K562 (cell line): Measurements from ENCODE around the gene USP4. TPM values are rescaled to one million over a fixed set of nuclear protein-coding genes. Genes with fewer than 3 reads are reported as not detected.

Experiments
- ARID2 ChIP-seq: fragments of 450-650 bp; IDR thresholded peaks from 2 replicates; pipeline ENCODE4 v1.6.1; 2017; ENCODE audit warnings: antibody characterized with exemption, mild to moderate bottlenecking
- BCOR ChIP-seq: fragments of 450-650 bp; IDR thresholded peaks from 2 replicates; pipeline ENCODE4 v1.6.1; 2016
- FOXK1 ChIP-seq: sonication (generic); formaldehyde crosslinking; IDR thresholded peaks from 2 replicates; pipeline ENCODE4 v1.8.0; 2022; ENCODE audit warnings: missing genetic modification reagents, mild to moderate bottlenecking, borderline replicate concordance
- GTF2E2 ChIP-seq: fragments of 200-800 bp; sonication (Bioruptor generic); IDR thresholded peaks from 2 replicates; pipeline ENCODE4 v1.6.1; 2016; ENCODE audit warnings: missing genetic modification characterization, missing compliant biosample characterization
- HSF4 ChIP-seq: fragments of 250-450 bp; sonication (Bioruptor Pico); IDR thresholded peaks from 2 replicates; pipeline ENCODE4 v2.1.2; 2022; ENCODE audit warnings: mild to moderate bottlenecking, moderate library complexity, borderline replicate concordance
- JUND ChIP-seq, 2 experiments: IDR thresholded peaks; 2 replicates in 1 of 2; 3 replicates in 1 of 2; pipeline ENCODE4 v1.6.1; 2011; ENCODE audit warnings: borderline replicate concordance in 2 of 2, low read depth in 2 of 2, low read length in 2 of 2, improper control_type of control experiment in 1 of 2, missing biosample characterization in 1 of 2, missing genetic modification characterization in 1 of 2, missing genetic modification reagents in 1 of 2
- NR3C1 ChIP-seq: sonication (generic); formaldehyde crosslinking; IDR thresholded peaks from 2 replicates; pipeline ENCODE4 v1.8.1; 2022; ENCODE audit warnings: missing genetic modification reagents
- PHF8 ChIP-seq: fragments of 200-600 bp; sonication (generic); IDR thresholded peaks from 2 replicates; pipeline ENCODE4 v1.6.1; 2012; ENCODE audit warnings: mixed run types, mild to moderate bottlenecking, inconsistent platforms, low read length, moderate library complexity, borderline replicate concordance
- POLR3A ChIP-seq: IDR thresholded peaks from 2 replicates; pipeline ENCODE4 v1.6.1; 2011; ENCODE audit warnings: borderline replicate concordance, mild to moderate bottlenecking, moderate library complexity; ENCODE audit not compliant: insufficient read length, insufficient read depth; ENCODE audit errors: extremely low read depth
- SMAD2 ChIP-seq: fragments of 150-350 bp; IDR thresholded peaks from 2 replicates; pipeline ENCODE4 v1.6.1; 2014; ENCODE audit warnings: low read depth, mild to moderate bottlenecking, low read length
- SMARCB1 ChIP-seq: IDR thresholded peaks from 2 replicates; pipeline ENCODE4 v1.6.1; 2011; ENCODE audit warnings: improper control_type of control experiment, low read depth; ENCODE audit not compliant: insufficient read length
- SRSF1 ChIP-seq: fragments of 200-400 bp; formaldehyde crosslinking; IDR thresholded peaks from 2 replicates; pipeline ENCODE4 v1.6.1; 2017; ENCODE audit warnings: mild to moderate bottlenecking, low read depth, low read length, moderate library complexity
- TAF1 ChIP-seq: IDR thresholded peaks from 2 replicates; pipeline ENCODE4 v1.6.1; 2011; ENCODE audit warnings: mild to moderate bottlenecking, low read length, moderate library complexity; ENCODE audit not compliant: insufficient read depth, control insufficient read depth, severe bottlenecking; ENCODE audit errors: extremely low read depth
- XRCC4 ChIP-seq: IDR thresholded peaks from one replicate; pipeline ENCODE4 v1.6.1; 2011; ENCODE audit not compliant: insufficient read depth, insufficient read length; ENCODE audit errors: extremely low read depth
- ZNF695 ChIP-seq: fragments of 450-650 bp; formaldehyde crosslinking; IDR thresholded peaks from 2 replicates; pipeline ENCODE4 v1.4.0; 2020; ENCODE audit warnings: mild to moderate bottlenecking, moderate library complexity
- ZNF75A ChIP-seq: fragments of 450-650 bp; formaldehyde crosslinking; IDR thresholded peaks from 2 replicates; pipeline ENCODE4 v1.4.0; 2020; ENCODE audit warnings: mild to moderate bottlenecking
- ZSCAN29 ChIP-seq: fragments of 450-650 bp; IDR thresholded peaks from 2 replicates; pipeline ENCODE4 v1.6.1; 2017
- polyA plus RNA-seq, 8 experiments: library from polyadenylated mRNA; depleted of rRNA in 4 of 8; stranded (reverse) in 5 of 8; unstranded in 3 of 8; fragments of >200 nt; fragmentation: Nextera tagmentation in 2 of 8; fragmentation: Illumina TruSeq in 1 of 8; extraction: Ambion mirVana in 2 of 8; extraction: Trizol in 1 of 8; gene quantifications; 2 replicates each; pipeline versions ENCODE4 v1.2.1 to v1.2.3, GENCODE V29; 2011 to 2014; ENCODE audit warnings: inconsistent platforms in 1 of 8, missing spikeins in 1 of 8
- total RNA-seq, 7 experiments: library from RNA; depleted of rRNA in 6 of 7; stranded (reverse); fragments of >200 nt in 6 of 7; fragmentation: Illumina TruSeq in 2 of 7; extraction: Trizol in 2 of 7; gene quantifications; 2 replicates each; pipeline versions ENCODE4 v1.2.1 to v1.2.3, GENCODE V29; 2011 to 2021; ENCODE audit warnings: low replicate concordance in 1 of 7
- TF ChIP-seq, protein P1 (sequence below): fragments of 150-350 bp; IDR thresholded peaks from 2 replicates; pipeline ENCODE4 v1.6.1; 2014; ENCODE audit warnings: low read depth, mild to moderate bottlenecking, low read length, borderline replicate concordance
- TF ChIP-seq, protein P2 (sequence below): fragments of 450-650 bp; IDR thresholded peaks from 2 replicates; pipeline ENCODE4 v1.6.1; 2016; ENCODE audit warnings: borderline replicate concordance
- TF ChIP-seq, protein P3 (sequence below): sonication (generic); formaldehyde crosslinking; IDR thresholded peaks from 2 replicates; pipeline ENCODE4 v1.8.1; 2023; ENCODE audit warnings: mild to moderate bottlenecking, missing genetic modification reagents

Gene USP4
- total and polyA plus RNA-seq, 9 of the 15 experiments (the other 6 are each of a cell fraction or from before 2014, with no cell fraction given), result 11.8 to 40.4 (median 22.9) TPM

DNA sequence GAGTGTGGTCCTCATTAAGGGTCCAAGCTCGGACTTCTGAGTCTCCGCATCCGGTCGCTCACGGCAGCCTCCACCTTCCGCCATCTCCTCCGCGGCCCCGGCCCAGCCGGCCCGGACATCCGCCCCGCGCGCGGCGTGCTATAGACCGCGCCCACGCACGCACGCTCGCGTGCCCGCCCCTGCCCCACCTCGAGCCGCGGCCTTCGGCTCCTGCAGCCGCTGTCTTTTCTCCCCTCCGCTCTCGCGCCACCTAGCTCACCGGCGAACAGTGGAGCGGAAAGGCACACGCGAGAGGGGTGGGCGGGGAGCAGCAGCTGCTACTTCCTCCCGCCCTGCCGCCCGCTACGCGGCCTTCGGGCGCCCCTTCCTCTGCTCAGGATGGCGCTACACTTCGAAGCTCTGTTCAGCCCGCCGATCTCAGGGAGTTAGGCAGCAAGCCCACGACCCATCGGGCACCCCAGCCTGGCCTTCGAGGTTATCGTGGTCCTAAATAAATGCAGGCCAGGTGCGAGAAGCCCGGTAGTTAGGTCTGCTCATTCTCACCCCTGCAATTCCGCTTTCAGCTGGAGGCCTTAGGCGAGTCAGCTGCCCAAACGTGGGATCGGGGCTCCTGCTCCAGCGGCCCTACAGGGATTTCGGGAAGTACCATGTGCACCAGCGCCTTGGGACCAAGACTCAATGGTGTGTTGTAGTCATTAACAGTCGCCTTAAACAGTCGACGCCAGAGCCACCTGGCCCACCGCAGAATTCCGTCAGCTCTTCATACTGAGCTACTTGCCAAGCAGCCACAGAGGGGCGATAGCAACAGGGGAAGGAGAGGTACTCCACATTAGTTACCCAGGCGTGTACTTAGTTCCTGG lies at the start of gene USP4 (continued):
- TF ChIP-seq, protein P1, sequence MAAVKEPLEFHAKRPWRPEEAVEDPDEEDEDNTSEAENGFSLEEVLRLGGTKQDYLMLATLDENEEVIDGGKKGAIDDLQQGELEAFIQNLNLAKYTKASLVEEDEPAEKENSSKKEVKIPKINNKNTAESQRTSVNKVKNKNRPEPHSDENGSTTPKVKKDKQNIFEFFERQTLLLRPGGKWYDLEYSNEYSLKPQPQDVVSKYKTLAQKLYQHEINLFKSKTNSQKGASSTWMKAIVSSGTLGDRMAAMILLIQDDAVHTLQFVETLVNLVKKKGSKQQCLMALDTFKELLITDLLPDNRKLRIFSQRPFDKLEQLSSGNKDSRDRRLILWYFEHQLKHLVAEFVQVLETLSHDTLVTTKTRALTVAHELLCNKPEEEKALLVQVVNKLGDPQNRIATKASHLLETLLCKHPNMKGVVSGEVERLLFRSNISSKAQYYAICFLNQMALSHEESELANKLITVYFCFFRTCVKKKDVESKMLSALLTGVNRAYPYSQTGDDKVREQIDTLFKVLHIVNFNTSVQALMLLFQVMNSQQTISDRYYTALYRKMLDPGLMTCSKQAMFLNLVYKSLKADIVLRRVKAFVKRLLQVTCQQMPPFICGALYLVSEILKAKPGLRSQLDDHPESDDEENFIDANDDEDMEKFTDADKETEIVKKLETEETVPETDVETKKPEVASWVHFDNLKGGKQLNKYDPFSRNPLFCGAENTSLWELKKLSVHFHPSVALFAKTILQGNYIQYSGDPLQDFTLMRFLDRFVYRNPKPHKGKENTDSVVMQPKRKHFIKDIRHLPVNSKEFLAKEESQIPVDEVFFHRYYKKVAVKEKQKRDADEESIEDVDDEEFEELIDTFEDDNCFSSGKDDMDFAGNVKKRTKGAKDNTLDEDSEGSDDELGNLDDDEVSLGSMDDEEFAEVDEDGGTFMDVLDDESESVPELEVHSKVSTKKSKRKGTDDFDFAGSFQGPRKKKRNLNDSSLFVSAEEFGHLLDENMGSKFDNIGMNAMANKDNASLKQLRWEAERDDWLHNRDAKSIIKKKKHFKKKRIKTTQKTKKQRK, result no peak
- TF ChIP-seq JUND (IDR thresholded peaks at IDR 0.05; ENCODE audit: borderline replicate concordance, low read depth, low read length) (peak; percentile 67), JUND (tag; IDR thresholded peaks at IDR 0.05; ENCODE audit: borderline replicate concordance, low read depth, low read length) (no peak; the same call in 2 of the 3 replicates), POLR3A (no peak), FOXK1 (CRISPR knock-in tag) (peak; percentile 46; the same call in 1 of the 2 replicates), XRCC4 (no peak), HSF4 (no peak), ARID2 (no peak), SMARCB1 (no peak), ZNF75A (no peak), SMAD2 (no peak), GTF2E2 (tag) (peak; percentile 84), BCOR (peak; percentile 23; the same call in 1 of the 2 replicates), SRSF1 (no peak), TAF1 (peak; percentile 55), ZSCAN29 (no peak), ZNF695 (CRISPR knock-in tag) (0 out of 2 replicates have a peak, but pooled peaks have one; percentile 60), NR3C1 (no peak), PHF8 (peak; percentile 80; the same call in 1 of the 2 replicates)
- TF ChIP-seq, protein P2, sequence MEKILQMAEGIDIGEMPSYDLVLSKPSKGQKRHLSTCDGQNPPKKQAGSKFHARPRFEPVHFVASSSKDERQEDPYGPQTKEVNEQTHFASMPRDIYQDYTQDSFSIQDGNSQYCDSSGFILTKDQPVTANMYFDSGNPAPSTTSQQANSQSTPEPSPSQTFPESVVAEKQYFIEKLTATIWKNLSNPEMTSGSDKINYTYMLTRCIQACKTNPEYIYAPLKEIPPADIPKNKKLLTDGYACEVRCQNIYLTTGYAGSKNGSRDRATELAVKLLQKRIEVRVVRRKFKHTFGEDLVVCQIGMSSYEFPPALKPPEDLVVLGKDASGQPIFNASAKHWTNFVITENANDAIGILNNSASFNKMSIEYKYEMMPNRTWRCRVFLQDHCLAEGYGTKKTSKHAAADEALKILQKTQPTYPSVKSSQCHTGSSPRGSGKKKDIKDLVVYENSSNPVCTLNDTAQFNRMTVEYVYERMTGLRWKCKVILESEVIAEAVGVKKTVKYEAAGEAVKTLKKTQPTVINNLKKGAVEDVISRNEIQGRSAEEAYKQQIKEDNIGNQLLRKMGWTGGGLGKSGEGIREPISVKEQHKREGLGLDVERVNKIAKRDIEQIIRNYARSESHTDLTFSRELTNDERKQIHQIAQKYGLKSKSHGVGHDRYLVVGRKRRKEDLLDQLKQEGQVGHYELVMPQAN, result peak; percentile 48
- TF ChIP-seq, protein P3, sequence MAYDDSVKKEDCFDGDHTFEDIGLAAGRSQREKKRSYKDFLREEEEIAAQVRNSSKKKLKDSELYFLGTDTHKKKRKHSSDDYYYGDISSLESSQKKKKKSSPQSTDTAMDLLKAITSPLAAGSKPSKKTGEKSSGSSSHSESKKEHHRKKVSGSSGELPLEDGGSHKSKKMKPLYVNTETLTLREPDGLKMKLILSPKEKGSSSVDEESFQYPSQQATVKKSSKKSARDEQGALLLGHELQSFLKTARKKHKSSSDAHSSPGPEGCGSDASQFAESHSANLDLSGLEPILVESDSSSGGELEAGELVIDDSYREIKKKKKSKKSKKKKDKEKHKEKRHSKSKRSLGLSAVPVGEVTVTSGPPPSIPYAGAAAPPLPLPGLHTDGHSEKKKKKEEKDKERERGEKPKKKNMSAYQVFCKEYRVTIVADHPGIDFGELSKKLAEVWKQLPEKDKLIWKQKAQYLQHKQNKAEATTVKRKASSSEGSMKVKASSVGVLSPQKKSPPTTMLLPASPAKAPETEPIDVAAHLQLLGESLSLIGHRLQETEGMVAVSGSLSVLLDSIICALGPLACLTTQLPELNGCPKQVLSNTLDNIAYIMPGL (CRISPR knock-in tag), result peak; percentile 54; the same call in 1 of the 2 replicates
